Esophagus muscularis mucosa (tissue), 4 donors: ENCODE results near the gene AP4S1. TPM values are rescaled to one million over a fixed set of nuclear protein-coding genes. Genes with fewer than 3 reads are reported as not detected.

Source experiments
- DNase-seq: peaks from one replicate; pipeline ENCODE4 v3.0.0-alpha.2; 2017; ENCODE audit errors: extremely low spot score
- H3K27ac ChIP-seq, 4 donors: fragments of 200-600 bp; sonication (generic); replicated peaks in 1 of 4; 1 replicate in 3 of 4; 2 replicates in 1 of 4; pipeline ENCODE4 v1.5.1; 2016 to 2019; ENCODE audit warnings: mild to moderate bottlenecking in 1 of 4
- H3K27me3 ChIP-seq, 4 donors: fragments of 200-600 bp; sonication (generic); one replicate each; pipeline versions ENCODE4 v1.5.1 to v1.6.0; 2016 to 2019
- H3K36me3 ChIP-seq, 4 donors: fragments of 200-600 bp; sonication (generic); one replicate each; pipeline ENCODE4 v1.5.1; 2016 to 2019
- H3K4me1 ChIP-seq, 4 donors: fragments of 200-600 bp; sonication (generic); one replicate each; pipeline ENCODE4 v1.5.1; 2016 to 2019
- H3K4me3 ChIP-seq, 4 donors: fragments of 200-600 bp; sonication (generic); 1 replicate in 2 of 4; 2 replicates in 2 of 4; pipeline ENCODE4 v1.5.1; 2016 to 2019; ENCODE audit warnings: mild to moderate bottlenecking in 4 of 4, moderate library complexity in 1 of 4
- H3K9me3 ChIP-seq, 4 donors: fragments of 200-600 bp; sonication (generic); 1 replicate in 3 of 4; 2 replicates in 1 of 4; pipeline ENCODE4 v1.5.1; 2016 to 2019
- CTCF ChIP-seq, 3 experiments: fragments of 200-600 bp in 2 of 3; fragments of 450-650 bp in 1 of 3; sonication (generic) in 2 of 3; IDR thresholded peaks; one replicate each; pipeline ENCODE4 v1.5.1; 2017 to 2019; ENCODE audit warnings: antibody characterized with exemption in 3 of 3, mild to moderate bottlenecking in 2 of 3, moderate library complexity in 1 of 3
- EP300 ChIP-seq: sonication (generic); formaldehyde crosslinking; IDR thresholded peaks from one replicate; pipeline ENCODE4 v1.6.1; 2017; ENCODE audit warnings: antibody characterized with exemption
- POLR2A ChIP-seq: fragments of 450-650 bp; IDR thresholded peaks from one replicate; pipeline ENCODE4 v1.6.1; 2017; ENCODE audit warnings: antibody characterized with exemption, moderate library complexity, mild to moderate bottlenecking, low read depth
- POLR2AphosphoS5 ChIP-seq, 2 donors: sonication (generic); formaldehyde crosslinking; IDR thresholded peaks; one replicate each; pipeline ENCODE4 v1.6.1; 2017; ENCODE audit warnings: antibody characterized with exemption in 2 of 2
- WGBS: methylation state at CpG from one replicate; pipeline ENCODE4 v1.1.5; 2018; 5-methylcytosine and 5-hydroxymethylcytosine counted together
- intact Hi-C: fragments of 100-400 bp; cut with DNase I; formaldehyde crosslinking; loops from one replicate; pipeline ENCODE4 v1.15.1; 2023
- total RNA-seq, 4 donors: library from RNA; depleted of rRNA; stranded (reverse); fragments of >200 nt; gene quantifications; one replicate each; pipeline versions ENCODE4 v1.1.0 to v1.2.1, GENCODE V29; 2016

The AP4S1 gene
- total RNA-seq, 4 donors from 2014 or later: 5.0 to 12.3 (median 9.3) TPM

- no peak for TF ChIP-seq CTCF (IDR thresholded peaks at IDR 0.05)
- no peak for TF ChIP-seq POLR2AphosphoS5 (IDR thresholded peaks at IDR 0.05)
- no peak for TF ChIP-seq POLR2A
- no peak for TF ChIP-seq EP300
- peaks cover 0 to 20% (median 8%) of the 10 kb centered on the region in 4 donors for H3K36me3 ChIP-seq
- H3K27me3 ChIP-seq: no peaks in the 10 kb centered on the region
- intact Hi-C loops: no loop called here
- peaks cover 6 to 30% (median 20%) of the 10 kb centered on the region in 4 donors for H3K4me1 ChIP-seq
- H3K27ac ChIP-seq: peak overlapping the region in 1 of 4 donors; percentile 31
- H3K9me3 ChIP-seq: no peaks in the 10 kb centered on the region
- 31% methylated on average over 2 of the region's 2 CpGs for WGBS
- DNase-seq: no peak
- no peak overlapping the region for H3K4me3 ChIP-seq
Observed at GRCh38 chr14:31078766-31079165, 53.3 kb downstream of the AP4S1 start.

- 50% methylated on average over 3 of the region's 3 CpGs for WGBS
- Histone ChIP-seq H3K9me3 (no peaks in the 10 kb centered on the region), H3K4me3 (no peak overlapping the region), H3K27ac (no peak overlapping the region), H3K4me1 (peaks cover 6 to 38% (median 31%) of the 10 kb centered on the region in 4 donors), H3K36me3 (peaks cover 0 to 15% (median 3%) of the 10 kb centered on the region in 4 donors), H3K27me3 (no peaks in the 10 kb centered on the region)
- no peak for TF ChIP-seq POLR2A
- TF ChIP-seq POLR2AphosphoS5 (IDR thresholded peaks at IDR 0.05): no peak
- no peak for TF ChIP-seq EP300
- no peak for TF ChIP-seq CTCF (IDR thresholded peaks at IDR 0.05)
- DNase-seq: no peak
- intact Hi-C loops: no loop called here
Observed at GRCh38 chr14:31080056-31080455, 54.6 kb downstream of the AP4S1 start.

DNA sequence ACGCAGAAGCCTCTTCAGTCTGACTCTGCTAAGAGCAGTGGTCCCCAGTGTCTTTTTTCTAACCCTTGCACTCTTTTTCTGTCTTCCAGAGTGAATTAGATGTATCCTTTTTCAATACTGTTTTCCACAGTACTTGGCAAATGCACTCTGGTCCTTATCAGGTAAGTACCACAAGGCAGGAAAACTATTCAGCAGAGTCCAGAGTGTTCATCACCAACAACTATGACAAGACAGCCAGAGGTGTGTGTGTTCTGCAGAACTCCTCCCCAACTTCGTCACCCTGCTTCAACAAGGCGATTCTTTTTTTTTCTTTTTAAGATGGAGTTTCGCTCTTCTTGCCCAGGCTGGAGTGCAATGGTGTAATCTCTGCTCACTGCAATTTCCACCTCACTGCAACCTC, 55.0 kb downstream of the AP4S1 start:
- no peak overlapping the region for H3K4me3 ChIP-seq
- WGBS: 87% methylated on average over 4 of the region's 4 CpGs
- intact Hi-C loops: no loop called here

DNA sequence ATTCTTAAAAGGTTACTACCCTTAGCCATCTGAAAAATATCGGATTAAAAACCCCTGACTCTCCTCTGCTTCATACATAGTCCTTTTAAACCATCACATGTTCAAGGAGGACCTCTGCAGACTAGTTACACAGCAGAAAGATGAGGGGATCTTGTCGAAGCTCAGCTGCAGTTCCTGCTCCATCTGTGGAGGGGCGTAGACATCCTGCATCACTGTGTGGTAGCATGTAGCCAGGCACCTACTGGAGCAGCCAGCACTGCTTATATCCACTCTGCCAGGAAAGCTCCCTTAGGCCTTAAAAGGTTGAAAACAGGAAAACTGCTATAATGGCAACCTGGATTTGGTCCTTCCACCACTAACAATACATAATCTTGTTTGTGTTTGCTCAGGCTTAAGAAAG, 58.3 kb downstream of the AP4S1 start:
- H3K36me3 ChIP-seq: peaks cover 0 to 10% (median 6%) of the 10 kb centered on the region in 4 donors
- WGBS: 67% methylated on average over 3 of the region's 3 CpGs
- TF ChIP-seq CTCF (IDR thresholded peaks at IDR 0.05) (no peak), POLR2A (no peak)
- no peaks in the 10 kb centered on the region for H3K9me3 ChIP-seq
- peaks cover 4 to 30% (median 23%) of the 10 kb centered on the region in 4 donors for H3K4me1 ChIP-seq
- H3K27ac ChIP-seq: peak overlapping the region; percentile 17 to 77 (median 50)
- no peak overlapping the region for H3K4me3 ChIP-seq
- intact Hi-C loops: loop anchor here (2.0 kb wide), 1 partner anchor 103 kb away; no protein-coding TSS in a partner anchor
- no peak for DNase-seq
- H3K27me3 ChIP-seq: no peaks in the 10 kb centered on the region

More for the DNA sequence above, 55.0 kb downstream of the AP4S1 start:
- no peaks in the 10 kb centered on the region for H3K9me3 ChIP-seq
- DNase-seq: no peak
- no peak overlapping the region for H3K27ac ChIP-seq
- H3K36me3 ChIP-seq: peaks cover 0 to 14% (median 3%) of the 10 kb centered on the region in 4 donors
- no peak for TF ChIP-seq EP300
- TF ChIP-seq POLR2A: no peak
- TF ChIP-seq CTCF (IDR thresholded peaks at IDR 0.05): no peak
- no peak for TF ChIP-seq POLR2AphosphoS5 (IDR thresholded peaks at IDR 0.05)
- peaks cover 6 to 38% (median 31%) of the 10 kb centered on the region in 4 donors for H3K4me1 ChIP-seq
- no peaks in the 10 kb centered on the region for H3K27me3 ChIP-seq

- TF ChIP-seq CTCF (IDR thresholded peaks at IDR 0.05) (peak in 2 of 3 experiments; percentile 14 to 15), POLR2AphosphoS5 (IDR thresholded peaks at IDR 0.05) (peak in 1 of 2 donors; percentile 46), EP300 (no peak), POLR2A (no peak)
- peaks cover 0 to 10% (median 6%) of the 10 kb centered on the region in 4 donors for H3K36me3 ChIP-seq
- no peak overlapping the region for H3K4me3 ChIP-seq
- peaks cover 0 to 24% (median 17%) of the 10 kb centered on the region in 4 donors for H3K4me1 ChIP-seq
- H3K27ac ChIP-seq: peak overlapping the region; percentile 17 to 77 (median 50)
- H3K27me3 ChIP-seq: no peaks in the 10 kb centered on the region
- 44% methylated on average over 5 of the region's 5 CpGs for WGBS
- no peak for DNase-seq
- no peaks in the 10 kb centered on the region for H3K9me3 ChIP-seq
- intact Hi-C loops: no loop called here
Observed at GRCh38 chr14:31084385-31084784, 58.9 kb downstream of the AP4S1 start.
